HEK293 (cell line): ENCODE measurements around the gene ZBED4.
A peak's percentile ranks its signal among the peaks of the same experiment; 100 is the strongest.

Source experiments
- CTCF ChIA-PET: fragments of 350-600 bp; formaldehyde crosslinking; extraction: SDS; loops from one replicate; lab custom pipeline; 2021; ENCODE audit warnings: antibody characterized with exemption; lab: Yijun Ruan, JAX
- POLR2A ChIA-PET: fragments of 300-600 bp; formaldehyde crosslinking; extraction: SDS; loops from one replicate; lab custom pipeline; 2020; ENCODE audit warnings: antibody characterized with exemption, inconsistent platforms; lab: Yijun Ruan, JAX
- H3K27ac ChIP-seq: fragments of 200-500 bp; sonication (Bioruptor generic); 2 replicates; pipeline ENCODE4 v1.5.1; 2014; ENCODE audit warnings: low read depth, low read length, control low read depth, inconsistent platforms; ENCODE audit errors: extremely low read depth
- H3K36me3 ChIP-seq, 2 experiments: fragments of 200-500 bp in 1 of 2; sonication (Bioruptor generic) in 1 of 2; 1 replicate in 1 of 2; 2 replicates in 1 of 2; pipeline ENCODE4 v1.5.1; 2014 to 2017; ENCODE audit warnings: inconsistent platforms in 2 of 2, low read length in 2 of 2; ENCODE audit not compliant: control insufficient read depth in 2 of 2, insufficient read depth in 1 of 2
- H3K4me1 ChIP-seq: fragments of 200-500 bp; sonication (Bioruptor generic); 2 replicates; pipeline ENCODE4 v1.5.1; 2014; ENCODE audit warnings: mild to moderate bottlenecking, low read length, inconsistent platforms; ENCODE audit not compliant: control insufficient read depth, insufficient read depth
- H3K4me3 ChIP-seq: 2 replicates; pipeline ENCODE4 v1.5.1; 2011; ENCODE audit warnings: low read depth, mild to moderate bottlenecking, control low read depth, low read length, moderate library complexity
- H3K9me3 ChIP-seq: fragments of 200-500 bp; sonication (Bioruptor generic); 2 replicates; pipeline ENCODE4 v1.5.1; 2014; ENCODE audit warnings: low read depth, low read length, inconsistent platforms; ENCODE audit not compliant: control insufficient read depth, insufficient read depth
- BCL11A ChIP-seq: fragments of 450-650 bp; formaldehyde crosslinking; IDR thresholded peaks from 2 replicates; pipeline ENCODE4 v1.5.1; 2016; ENCODE audit warnings: low read depth, missing biosample characterization, missing genetic modification characterization
- KLF10 ChIP-seq: fragments of 450-650 bp; IDR thresholded peaks from 2 replicates; pipeline ENCODE4 v1.5.1; 2018; ENCODE audit warnings: missing biosample characterization, mild to moderate bottlenecking, missing genetic modification characterization
- MEIS1 ChIP-seq: sonication (generic); formaldehyde crosslinking; IDR thresholded peaks from 2 replicates; pipeline ENCODE4 v1.8.1; 2022; ENCODE audit warnings: missing genetic modification reagents, mild to moderate bottlenecking, borderline replicate concordance
- PRDM1 ChIP-seq: fragments of 450-650 bp; formaldehyde crosslinking; IDR thresholded peaks from 2 replicates; pipeline ENCODE4; 2016; ENCODE audit warnings: missing biosample characterization, missing genetic modification characterization
- SETDB1 ChIP-seq: IDR thresholded peaks from one replicate; pipeline ENCODE4 v1.6.1; 2017; ENCODE audit warnings: mild to moderate bottlenecking, low read length, moderate library complexity, mixed read lengths; ENCODE audit not compliant: insufficient read length
- ZFP69B ChIP-seq: fragments of 450-650 bp; formaldehyde crosslinking; IDR thresholded peaks from 2 replicates; pipeline ENCODE4 v1.5.1; 2016; ENCODE audit warnings: missing biosample characterization, missing genetic modification characterization
- ZNF10 ChIP-seq: fragments of 450-650 bp; formaldehyde crosslinking; IDR thresholded peaks from 2 replicates; pipeline ENCODE4 v1.5.1; 2017; ENCODE audit warnings: missing biosample characterization, missing genetic modification characterization
- ZNF112 ChIP-seq: fragments of 450-650 bp; formaldehyde crosslinking; IDR thresholded peaks from 2 replicates; pipeline ENCODE4 v1.5.0; 2017; ENCODE audit warnings: missing biosample characterization, missing genetic modification characterization
- ZNF138 ChIP-seq: fragments of 450-650 bp; formaldehyde crosslinking; IDR thresholded peaks from 2 replicates; pipeline ENCODE4 v1.5.1; 2016; ENCODE audit warnings: missing biosample characterization, missing genetic modification characterization, borderline replicate concordance
- ZNF169 ChIP-seq: fragments of 450-650 bp; formaldehyde crosslinking; IDR thresholded peaks from 2 replicates; pipeline ENCODE4 v1.5.1; 2016; ENCODE audit warnings: missing biosample characterization, missing genetic modification characterization
- ZNF223 ChIP-seq: fragments of 450-650 bp; formaldehyde crosslinking; IDR thresholded peaks from 2 replicates; pipeline ENCODE4 v1.5.1; 2016; ENCODE audit warnings: missing biosample characterization, missing genetic modification characterization
- ZNF302 ChIP-seq: fragments of 450-650 bp; formaldehyde crosslinking; IDR thresholded peaks from 2 replicates; pipeline ENCODE4 v1.5.1; 2016; ENCODE audit warnings: missing biosample characterization, missing genetic modification characterization, low read depth
- ZNF350 ChIP-seq: fragments of 450-650 bp; formaldehyde crosslinking; IDR thresholded peaks from 2 replicates; pipeline ENCODE4 v1.5.0; 2017; ENCODE audit warnings: missing biosample characterization, mild to moderate bottlenecking, missing genetic modification characterization
- ZNF391 ChIP-seq: fragments of 450-650 bp; formaldehyde crosslinking; IDR thresholded peaks from 2 replicates; pipeline ENCODE4 v1.5.1; 2016; ENCODE audit warnings: low read depth, missing biosample characterization, missing genetic modification characterization, borderline replicate concordance
- ZNF426 ChIP-seq: fragments of 450-650 bp; formaldehyde crosslinking; IDR thresholded peaks from 2 replicates; pipeline ENCODE4 v1.5.1; 2017; ENCODE audit warnings: missing biosample characterization, missing genetic modification characterization, mild to moderate bottlenecking, inconsistent platforms, moderate library complexity
- ZNF768 ChIP-seq: fragments of 450-650 bp; formaldehyde crosslinking; IDR thresholded peaks from 2 replicates; pipeline ENCODE4 v1.5.1; 2018; ENCODE audit warnings: missing biosample characterization, mild to moderate bottlenecking, missing genetic modification characterization
- ZNF777 ChIP-seq: fragments of 450-650 bp; formaldehyde crosslinking; IDR thresholded peaks from 2 replicates; pipeline ENCODE4 v1.5.1; 2017; ENCODE audit warnings: missing biosample characterization, missing genetic modification characterization, borderline replicate concordance
- ZNF843 ChIP-seq: fragments of 450-650 bp; formaldehyde crosslinking; IDR thresholded peaks from 2 replicates; pipeline ENCODE4 v1.5.1; 2016; ENCODE audit warnings: missing biosample characterization, missing genetic modification characterization
- TF ChIP-seq, protein P1 (sequence below): fragments of 450-650 bp; formaldehyde crosslinking; IDR thresholded peaks from 2 replicates; pipeline ENCODE4 v1.5.1; 2016; ENCODE audit warnings: missing biosample characterization, missing genetic modification characterization
- TF ChIP-seq, protein P2 (sequence below): fragments of 450-650 bp; formaldehyde crosslinking; IDR thresholded peaks from 2 replicates; pipeline ENCODE4 v1.5.1; 2016; ENCODE audit warnings: missing biosample characterization, missing genetic modification characterization

Gene ZBED4

DNA sequence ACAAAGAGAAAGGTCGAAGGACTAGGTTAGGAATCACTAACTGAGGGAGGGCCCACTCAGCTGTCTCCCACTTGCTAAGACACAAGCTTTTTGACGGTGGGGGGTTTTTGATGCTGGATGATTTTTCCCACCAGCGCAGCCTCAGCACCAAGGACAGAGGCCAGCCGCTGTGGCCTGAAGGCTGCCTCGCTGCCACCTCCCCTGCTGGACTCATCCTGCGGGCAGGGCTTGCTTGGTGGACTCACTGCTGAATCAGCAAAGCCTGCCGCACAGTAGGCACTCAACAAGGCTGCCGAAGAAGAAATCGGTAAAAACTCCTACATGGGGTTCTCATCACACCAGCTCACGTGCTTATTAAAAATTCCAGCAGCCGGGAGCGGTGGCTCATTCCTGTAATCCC is 62.0 kb downstream of the ZBED4 start:
- POLR2A ChIA-PET: no interaction called here
- TF ChIP-seq, protein P1, sequence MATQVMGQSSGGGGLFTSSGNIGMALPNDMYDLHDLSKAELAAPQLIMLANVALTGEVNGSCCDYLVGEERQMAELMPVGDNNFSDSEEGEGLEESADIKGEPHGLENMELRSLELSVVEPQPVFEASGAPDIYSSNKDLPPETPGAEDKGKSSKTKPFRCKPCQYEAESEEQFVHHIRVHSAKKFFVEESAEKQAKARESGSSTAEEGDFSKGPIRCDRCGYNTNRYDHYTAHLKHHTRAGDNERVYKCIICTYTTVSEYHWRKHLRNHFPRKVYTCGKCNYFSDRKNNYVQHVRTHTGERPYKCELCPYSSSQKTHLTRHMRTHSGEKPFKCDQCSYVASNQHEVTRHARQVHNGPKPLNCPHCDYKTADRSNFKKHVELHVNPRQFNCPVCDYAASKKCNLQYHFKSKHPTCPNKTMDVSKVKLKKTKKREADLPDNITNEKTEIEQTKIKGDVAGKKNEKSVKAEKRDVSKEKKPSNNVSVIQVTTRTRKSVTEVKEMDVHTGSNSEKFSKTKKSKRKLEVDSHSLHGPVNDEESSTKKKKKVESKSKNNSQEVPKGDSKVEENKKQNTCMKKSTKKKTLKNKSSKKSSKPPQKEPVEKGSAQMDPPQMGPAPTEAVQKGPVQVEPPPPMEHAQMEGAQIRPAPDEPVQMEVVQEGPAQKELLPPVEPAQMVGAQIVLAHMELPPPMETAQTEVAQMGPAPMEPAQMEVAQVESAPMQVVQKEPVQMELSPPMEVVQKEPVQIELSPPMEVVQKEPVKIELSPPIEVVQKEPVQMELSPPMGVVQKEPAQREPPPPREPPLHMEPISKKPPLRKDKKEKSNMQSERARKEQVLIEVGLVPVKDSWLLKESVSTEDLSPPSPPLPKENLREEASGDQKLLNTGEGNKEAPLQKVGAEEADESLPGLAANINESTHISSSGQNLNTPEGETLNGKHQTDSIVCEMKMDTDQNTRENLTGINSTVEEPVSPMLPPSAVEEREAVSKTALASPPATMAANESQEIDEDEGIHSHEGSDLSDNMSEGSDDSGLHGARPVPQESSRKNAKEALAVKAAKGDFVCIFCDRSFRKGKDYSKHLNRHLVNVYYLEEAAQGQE (tag by site-specific recombination): peak; percentile 91
- no peak for TF ChIP-seq PRDM1 (tag by site-specific recombination)
- TF ChIP-seq MEIS1 (CRISPR knock-in tag): no peak
- Histone ChIP-seq H3K4me3 (no peak overlapping the region), H3K36me3 (peaks cover 9 to 40% of the 10 kb centered on the region in 2 experiments; a peak in 2 of 3 replicates), H3K4me1 (no peaks in the 10 kb centered on the region), H3K27ac (no peak overlapping the region), H3K9me3 (no peaks in the 10 kb centered on the region)
- CTCF ChIA-PET: interaction anchor here (1.3 kb wide), 1 partner anchor 115 kb away, joined by 3 read pairs; no protein-coding TSS in a partner anchor

DNA sequence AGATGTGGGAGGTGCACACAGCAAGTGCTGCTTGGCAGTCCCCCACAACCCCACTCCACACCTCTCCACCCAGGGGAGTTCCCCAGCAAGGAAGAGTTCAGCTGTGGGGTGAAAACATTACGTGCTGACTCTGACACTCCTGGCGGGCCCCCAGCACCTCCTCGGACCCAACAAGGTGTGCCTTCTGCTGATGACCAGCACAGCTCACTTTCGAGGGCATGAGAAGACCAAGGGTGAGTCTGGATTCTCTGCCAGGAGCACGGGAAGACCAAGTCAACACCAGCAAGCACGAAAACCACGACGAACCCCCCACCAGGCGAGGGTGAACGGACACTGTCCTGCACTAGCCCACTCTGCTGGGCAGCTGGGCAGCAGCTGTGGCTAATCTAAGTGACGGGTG is 63.2 kb downstream of the ZBED4 start:
- H3K36me3 ChIP-seq: peaks cover 9 to 46% of the 10 kb centered on the region in 2 experiments; a peak in 2 of 3 replicates
- H3K4me1 ChIP-seq: no peaks in the 10 kb centered on the region
- H3K9me3 ChIP-seq: no peaks in the 10 kb centered on the region
- CTCF ChIA-PET: interaction anchor here (0.6 to 0.8 kb wide), 3 partner anchors 56 to 583 kb away, joined by 3 to 5 read pairs (median 4); no protein-coding TSS in a partner anchor
- H3K4me3 ChIP-seq: no peak overlapping the region
- TF ChIP-seq ZNF169 (tag by site-specific recombination) (no peak), ZNF112 (tag by site-specific recombination) (no peak), ZNF426 (tag by site-specific recombination) (no peak), ZNF10 (tag by site-specific recombination) (no peak), ZNF768 (tag by site-specific recombination) (no peak), ZNF350 (tag by site-specific recombination) (no peak), KLF10 (tag by site-specific recombination) (no peak), ZNF223 (tag by site-specific recombination) (no peak), ZNF138 (tag by site-specific recombination) (no peak), ZFP69B (tag by site-specific recombination) (no peak), ZNF843 (no peak), BCL11A (tag by site-specific recombination) (no peak), ZNF302 (tag by site-specific recombination) (no peak), ZNF391 (tag by site-specific recombination) (no peak), ZNF777 (tag by site-specific recombination) (no peak), SETDB1 (no peak)
- TF ChIP-seq, protein P2, sequence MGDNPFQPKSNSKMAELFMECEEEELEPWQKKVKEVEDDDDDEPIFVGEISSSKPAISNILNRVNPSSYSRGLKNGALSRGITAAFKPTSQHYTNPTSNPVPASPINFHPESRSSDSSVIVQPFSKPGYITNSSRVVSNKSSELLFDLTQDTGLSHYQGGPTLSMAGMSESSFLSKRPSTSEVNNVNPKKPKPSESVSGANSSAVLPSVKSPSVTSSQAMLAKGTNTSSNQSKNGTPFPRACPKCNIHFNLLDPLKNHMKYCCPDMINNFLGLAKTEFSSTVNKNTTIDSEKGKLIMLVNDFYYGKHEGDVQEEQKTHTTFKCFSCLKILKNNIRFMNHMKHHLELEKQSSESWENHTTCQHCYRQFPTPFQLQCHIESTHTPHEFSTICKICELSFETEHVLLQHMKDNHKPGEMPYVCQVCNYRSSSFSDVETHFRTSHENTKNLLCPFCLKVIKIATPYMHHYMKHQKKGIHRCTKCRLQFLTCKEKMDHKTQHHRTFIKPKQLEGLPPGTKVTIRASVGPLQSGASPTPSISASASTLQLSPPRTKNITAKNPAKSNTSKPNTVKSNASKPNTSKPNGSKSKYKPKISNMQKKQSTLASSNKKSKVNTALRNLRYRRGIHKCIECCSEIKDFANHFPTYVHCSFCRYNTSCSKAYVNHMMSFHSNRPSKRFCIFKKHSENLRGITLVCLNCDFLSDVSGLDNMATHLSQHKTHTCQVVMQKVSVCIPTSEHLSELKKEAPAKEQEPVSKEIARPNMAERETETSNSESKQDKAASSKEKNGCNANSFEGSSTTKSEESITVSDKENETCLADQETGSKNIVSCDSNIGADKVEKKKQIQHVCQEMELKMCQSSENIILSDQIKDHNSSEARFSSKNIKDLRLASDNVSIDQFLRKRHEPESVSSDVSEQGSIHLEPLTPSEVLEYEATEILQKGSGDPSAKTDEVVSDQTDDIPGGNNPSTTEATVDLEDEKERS (tag by site-specific recombination): no peak
- H3K27ac ChIP-seq: no peak overlapping the region
- POLR2A ChIA-PET: no interaction called here
